NCI-H1436 treated with DMSO at 0.1 percent for 48 hours (cell line): ENCODE data around the gene SBNO2.
"Not testable (repeated sequence)": the region's sequence is repeated elsewhere in the genome, so short reads cannot be mapped to it uniquely, and the experiment has no call there.

Experiments
- DNase-seq: peaks from one replicate; lab custom pipeline; 2025; lab: John Stamatoyannopoulos, UW

SBNO2 gene

DNA sequence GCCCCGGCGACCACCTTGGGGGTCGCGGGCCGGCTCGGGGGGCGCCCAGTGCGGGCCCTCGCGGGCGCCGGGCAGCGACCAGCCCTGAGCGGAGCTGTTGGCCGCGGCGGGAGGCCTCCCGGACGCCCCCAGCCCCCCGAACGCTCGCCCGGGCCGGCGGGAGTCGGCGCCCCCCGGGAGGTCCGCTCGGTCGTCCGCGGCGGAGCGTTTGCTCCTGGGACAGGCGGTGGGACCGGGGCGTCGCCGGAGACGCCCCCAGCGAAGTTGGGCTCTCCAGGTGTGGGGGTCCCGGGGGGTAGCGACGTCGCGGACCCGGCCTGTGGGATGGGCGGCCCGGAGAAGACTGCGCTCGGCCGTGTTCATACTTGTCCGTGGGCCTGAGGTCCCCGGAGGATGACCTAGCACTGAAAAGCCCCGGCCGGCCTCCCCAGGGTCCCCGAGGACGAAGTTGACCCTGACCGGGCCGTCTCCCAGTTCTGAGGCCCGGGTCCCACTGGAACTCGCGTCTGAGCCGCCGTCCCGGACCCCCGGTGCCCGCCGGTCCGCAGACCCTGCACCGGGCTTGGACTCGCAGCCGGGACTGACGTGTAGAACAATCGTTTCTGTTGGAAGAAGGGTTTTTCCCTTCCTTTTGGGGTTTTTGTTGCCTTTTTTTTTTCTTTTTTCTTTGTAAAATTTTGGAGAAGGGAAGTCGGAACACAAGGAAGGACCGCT, 32.2 kb upstream of the SBNO2 start:
- no peak for DNase-seq

DNA sequence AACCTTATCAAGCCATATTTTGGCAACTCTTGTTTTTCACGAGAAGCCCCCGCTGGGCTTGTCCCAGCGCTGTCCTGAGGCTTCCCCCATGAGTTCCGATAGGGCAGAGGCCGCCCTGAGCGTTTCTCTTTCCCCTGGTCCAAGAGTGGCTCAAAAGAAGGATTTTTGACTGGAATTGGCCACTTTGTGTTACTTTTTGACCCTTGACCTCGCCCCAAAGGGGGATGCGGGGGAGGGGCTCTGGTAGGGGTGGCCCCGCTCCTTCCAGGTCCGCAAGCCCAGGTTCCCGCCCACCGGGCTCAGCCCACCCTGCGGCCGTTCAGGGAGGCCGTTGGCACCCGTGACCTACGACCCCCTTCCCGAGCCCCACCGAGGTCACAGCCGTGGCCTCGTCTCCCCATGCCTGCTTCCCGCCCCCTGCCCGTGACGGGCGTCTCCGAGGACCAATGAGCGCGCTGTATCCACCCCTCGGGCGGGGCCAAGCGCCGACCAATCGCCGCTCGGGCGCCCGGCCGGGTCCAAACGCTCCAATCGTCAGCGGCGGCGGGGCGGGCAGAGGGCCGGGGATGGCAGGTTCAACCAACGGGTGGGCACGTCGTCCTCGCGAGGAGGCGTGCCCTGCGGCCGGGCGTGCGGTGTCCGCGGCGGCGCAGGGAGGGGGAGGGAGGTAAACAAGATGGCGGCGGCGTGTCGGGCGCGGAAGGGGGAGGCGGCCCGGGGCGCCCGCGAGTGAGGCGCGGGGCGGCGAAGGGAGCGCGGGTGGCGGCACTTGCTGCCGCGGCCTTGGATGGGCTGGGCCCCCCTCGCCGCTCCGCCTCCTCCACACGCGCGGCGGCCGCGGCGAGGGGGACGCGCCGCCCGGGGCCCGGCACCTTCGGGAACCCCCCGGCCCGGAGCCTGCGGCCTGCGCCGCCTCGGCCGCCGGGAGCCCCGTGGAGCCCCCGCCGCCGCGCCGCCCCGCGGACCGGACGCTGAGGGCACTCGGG, 31.3 kb upstream of the SBNO2 start, which contains the start of gene STK11:
TSS of gene STK11 (plus strand) at position 665 of the 986 bp plus-strand sequence. CDS start 1,136 bp downstream, outside the sequence.
- peak; percentile 81 for DNase-seq

DNA sequence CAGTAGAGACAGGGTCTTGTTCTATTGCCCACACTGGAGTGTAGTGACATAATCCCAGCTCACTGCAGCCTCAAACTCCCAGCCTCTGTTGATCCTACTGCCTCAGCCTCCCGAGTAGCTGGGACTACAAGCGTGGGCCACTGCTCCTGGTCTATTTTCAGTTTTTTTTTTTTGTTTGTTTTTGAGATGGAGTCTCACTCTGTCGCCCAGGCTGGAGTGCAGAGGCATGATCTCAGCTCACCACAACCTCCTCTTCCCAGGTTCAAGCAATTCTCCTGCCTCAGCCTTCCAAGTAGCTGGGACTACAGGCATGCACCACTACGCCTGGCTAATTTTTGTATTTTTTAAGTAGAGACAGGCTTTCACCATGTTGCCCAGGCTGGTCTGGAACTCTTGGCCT, 26.5 kb upstream of the SBNO2 start:
- not testable (repeated sequence) for DNase-seq

DNA sequence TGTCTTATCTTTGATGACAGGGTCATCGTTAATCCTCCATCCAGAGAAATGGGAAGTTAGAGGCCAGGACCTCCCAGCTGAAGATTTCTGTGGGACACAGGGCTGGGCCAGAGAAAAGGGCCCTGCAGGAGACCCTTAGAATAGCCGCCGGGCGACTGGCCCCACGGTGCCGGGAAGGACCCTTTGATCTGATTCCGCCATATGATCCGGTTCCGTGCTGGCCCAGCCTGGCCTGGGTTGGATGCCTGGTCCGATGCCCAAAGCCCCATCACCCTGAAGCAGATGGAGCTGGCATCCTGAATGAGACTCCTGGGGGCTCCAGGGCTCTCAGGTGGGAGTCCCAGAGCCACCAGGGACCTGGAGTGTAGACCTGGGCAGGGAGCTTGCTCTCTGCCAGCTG, 25.5 kb upstream of the SBNO2 start:
- no peak for DNase-seq

DNA sequence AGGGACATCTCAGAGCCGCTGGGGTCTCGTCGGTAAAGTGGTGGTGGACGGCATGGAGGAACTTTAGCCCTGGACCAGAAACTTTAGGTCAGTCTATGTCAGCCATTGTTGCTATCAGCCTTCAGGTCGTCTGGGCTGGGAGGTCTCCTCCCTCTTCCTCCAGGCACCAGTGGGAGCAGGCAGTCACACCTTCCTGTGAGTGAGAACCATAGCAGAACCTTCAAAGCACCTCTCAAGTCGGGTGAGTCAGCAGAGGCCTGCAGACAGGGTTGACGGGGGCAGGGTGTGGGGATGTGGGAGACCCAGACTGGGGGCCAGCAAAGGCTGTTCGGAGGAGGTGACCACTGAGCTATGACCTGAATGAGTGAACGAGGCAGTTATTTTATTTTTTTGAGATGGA, 15.4 kb upstream of the SBNO2 start:
- no peak for DNase-seq

DNA sequence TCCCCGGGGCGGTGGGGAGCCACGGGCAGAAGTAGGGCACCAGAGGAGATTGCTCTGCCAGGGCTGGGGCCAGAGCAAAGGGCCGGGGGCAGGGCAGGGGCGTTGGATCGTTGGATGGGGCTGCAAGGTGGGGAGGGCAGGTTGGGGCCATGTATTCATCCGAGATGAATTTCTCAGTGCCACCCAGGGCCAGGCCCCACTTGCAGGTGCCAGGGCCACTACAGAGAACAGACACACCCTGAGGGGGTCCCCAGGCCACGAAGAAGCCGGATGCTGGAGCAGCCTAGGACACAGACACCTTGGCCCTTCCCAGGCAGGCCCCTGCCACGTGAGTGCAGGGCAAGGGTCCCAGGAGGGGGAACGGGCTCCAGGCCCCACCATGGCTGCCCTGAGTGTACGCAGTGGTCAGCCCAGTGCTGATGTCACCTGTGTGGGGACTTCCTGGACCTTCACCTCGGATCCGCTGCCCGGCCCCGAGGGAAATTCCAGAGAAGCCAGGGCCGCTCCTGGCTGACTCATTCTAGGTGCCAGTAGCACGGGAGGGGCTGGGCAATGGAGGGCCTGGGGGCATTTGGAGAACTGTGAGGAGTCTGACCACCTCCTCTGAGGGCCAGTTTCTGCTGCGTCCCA, 9.6 kb upstream of the SBNO2 start:
- no peak for DNase-seq

DNA sequence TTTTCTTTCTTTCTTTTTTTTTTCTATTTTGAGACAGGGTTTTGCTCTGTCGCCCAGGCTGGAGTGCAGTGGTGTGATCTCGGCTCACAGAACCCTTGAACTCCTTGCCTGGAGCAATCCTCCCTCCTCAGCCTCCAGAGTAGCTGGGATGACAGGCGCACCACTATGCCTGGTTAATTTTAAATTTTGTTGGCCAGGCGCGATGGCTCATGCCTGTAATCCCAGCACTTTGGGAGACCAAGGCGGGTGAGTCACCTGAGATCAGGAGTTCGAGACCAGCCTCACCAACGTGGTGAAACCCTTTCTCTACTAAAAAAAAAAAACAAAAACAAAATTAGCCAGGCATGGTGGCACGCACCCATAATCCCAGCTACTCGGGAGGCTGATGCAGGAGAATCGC, 8.7 kb upstream of the SBNO2 start:
- no peak for DNase-seq

DNA sequence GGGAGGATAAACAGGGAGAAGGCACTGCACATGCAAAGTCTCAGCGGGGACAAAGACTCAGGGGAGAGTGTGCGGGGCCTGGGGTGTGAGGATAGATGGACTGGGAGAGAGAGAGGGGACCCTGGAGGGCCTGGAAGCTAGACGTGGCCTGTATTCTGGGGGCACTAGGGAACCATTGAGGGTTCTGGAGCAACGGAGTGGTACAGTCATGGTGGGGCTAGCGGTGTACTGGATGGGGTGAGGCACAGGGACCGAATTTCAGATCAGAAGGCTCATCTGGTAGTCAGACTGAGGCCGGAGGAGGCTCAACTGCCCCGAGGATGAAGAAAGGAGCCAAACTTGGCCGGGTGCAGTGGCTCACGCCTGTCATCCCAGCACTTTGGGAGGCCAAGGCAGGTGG, 8.0 kb upstream of the SBNO2 start:
- DNase-seq, result no peak

DNA sequence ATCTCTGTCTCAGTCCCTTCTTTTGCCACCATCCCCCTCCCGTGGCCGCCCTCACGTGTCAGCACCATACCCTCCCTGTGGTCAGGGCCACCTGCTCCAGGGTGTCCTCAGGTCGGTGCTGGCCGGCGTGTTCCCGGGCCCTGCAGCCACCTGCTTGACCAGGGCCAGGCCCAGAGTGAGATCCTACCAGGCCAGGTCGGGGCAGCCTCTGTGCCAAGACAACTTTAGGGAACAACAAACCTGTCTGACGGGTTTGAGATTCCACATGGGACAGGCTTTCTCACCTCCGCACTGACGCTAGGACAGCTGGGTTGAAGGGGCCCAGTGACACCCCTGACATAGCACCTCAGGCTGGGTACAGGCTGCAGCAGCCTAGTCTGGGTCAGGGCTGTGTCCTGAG, 7.5 kb upstream of the SBNO2 start:
- DNase-seq, result no peak

DNA sequence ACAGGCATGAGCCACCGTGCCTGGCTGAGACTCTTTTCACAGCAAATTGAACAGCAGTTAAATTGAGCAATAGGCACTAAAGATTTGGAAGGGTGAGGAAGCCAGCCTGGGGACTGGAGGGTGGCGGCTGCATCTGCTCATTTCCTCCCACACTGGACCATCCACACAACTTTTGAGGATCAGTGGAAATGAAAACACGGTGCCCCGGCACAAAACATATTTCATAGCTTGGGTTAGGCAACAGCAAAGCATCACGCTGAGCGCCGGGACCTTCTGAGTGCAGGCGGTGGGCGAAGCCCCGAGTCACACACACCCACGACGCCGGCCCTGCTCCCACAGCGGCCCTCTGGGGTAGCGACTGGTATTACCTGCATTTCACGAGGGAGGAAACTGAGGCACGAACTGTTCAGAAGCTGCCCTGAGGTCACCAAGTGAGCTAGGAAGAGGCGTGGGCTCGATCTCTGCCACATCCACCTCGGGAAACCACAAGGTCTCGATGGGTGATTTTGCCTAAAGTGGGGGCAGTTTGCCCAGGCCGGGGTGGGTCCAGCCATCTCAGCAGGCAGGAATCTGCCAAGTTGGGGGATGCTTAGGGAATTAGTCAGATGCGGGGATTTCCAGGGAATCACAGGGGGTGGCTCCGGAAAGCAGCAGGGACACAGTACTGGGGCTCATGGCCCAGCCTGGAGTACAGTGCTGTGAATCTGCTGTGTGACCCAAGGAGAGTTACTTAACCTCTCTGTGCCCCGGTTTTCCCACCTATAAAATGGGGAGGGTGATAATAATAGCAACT, 3.5 kb upstream of the SBNO2 start:
- no peak for DNase-seq

DNA sequence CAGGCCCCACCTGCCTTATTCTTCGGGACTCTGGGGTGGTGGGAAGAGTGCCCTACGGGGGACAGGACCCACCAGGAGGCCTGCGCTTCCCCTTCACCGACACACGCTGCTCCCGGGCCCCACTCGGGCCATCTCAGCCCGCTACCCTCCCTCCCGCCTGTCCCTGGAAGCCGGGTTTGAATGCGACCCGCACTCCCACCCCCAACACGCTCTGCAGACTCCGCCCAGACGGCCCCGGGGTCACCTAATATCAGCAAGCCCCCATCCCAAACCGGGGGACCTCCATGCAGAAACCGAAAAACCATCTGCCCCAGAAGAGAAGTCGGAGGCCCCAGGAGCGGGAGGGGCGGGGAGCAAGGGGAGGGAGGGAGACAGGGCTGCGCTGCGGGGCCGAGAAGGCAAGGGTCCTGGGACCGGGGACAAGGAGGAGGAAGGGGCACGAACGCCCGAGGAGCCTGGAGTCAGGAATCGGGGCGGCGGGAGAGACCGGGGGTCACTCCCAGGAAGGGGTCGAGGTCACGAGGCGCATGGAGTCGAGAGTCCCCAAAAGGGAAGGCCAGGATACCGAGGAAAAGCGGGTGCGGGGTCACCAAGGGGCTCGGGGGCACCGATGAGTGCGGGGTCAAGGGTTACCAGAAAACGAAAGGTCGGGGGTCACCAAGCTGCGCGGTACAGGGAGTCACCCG, 766 bp downstream of the SBNO2 start:
- DNase-seq, result no peak

DNA sequence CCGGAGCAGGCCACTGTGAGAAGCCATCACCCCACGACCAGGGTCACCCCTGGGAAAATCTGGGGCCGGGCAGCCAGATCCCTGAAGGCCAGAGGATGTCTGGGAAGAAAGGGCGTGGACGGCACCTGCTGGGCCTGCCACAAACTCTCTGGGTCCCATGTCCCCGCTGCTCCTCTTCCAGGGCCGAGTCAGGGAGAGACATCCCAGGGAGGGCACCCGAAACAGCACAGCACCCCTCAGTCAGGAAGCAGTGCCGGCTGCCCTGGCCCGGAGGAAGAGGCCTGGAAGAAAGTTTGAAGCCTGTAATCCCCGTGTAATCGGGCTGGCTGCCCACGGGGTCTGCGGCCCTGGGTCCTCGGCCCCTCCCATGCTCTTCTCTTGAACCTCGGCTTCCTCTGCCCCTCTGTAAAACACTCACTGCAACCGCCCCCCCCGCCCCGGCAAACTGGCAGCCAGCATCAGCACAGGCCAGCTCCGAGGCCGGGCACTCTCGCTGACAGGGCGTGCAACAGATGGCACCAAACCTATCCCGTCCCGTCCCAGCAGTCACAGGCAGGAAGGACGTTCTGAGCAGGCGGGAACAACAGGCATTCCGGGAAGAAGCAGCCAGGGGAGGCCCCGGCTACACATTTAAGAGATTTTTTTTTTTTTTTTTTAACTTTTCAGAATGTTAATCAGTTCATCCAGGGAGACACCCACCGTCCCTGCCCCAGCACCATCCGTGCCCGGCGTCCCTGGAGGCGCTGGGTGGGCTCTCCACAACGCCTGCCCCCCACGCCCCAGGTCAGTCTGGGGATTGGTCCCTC, 1.5 kb downstream of the SBNO2 start:
- no peak for DNase-seq

DNA sequence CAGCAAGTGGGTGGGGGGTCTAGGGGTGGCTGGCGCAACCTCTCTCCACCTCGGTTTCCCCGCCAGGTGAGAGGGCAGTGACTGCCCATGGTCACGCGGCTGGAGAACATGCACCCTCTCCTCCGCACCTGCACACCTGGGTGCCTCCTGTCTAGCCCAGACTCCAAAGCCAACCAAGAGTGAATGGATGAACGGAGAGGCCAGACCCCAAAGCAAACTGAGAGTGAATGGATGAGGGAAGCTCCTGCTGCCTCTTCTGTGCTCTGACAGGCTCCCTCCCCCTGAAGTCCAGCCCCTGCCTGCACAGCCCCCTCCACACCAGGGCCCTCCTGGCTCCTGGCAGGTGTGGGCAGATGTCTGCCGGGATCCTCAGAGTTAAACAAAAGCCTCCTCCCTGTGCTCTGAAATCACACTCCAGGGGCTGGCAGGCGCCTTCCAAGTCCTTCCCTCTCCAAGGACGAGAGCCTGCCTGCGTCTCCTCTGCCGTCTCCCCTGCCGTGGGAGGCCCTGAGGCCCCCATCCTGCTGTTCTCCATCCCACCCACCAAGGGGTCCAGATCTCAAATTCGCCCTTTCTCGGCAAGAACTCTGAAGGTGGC, 2.2 kb downstream of the SBNO2 start:
- no peak for DNase-seq

DNA sequence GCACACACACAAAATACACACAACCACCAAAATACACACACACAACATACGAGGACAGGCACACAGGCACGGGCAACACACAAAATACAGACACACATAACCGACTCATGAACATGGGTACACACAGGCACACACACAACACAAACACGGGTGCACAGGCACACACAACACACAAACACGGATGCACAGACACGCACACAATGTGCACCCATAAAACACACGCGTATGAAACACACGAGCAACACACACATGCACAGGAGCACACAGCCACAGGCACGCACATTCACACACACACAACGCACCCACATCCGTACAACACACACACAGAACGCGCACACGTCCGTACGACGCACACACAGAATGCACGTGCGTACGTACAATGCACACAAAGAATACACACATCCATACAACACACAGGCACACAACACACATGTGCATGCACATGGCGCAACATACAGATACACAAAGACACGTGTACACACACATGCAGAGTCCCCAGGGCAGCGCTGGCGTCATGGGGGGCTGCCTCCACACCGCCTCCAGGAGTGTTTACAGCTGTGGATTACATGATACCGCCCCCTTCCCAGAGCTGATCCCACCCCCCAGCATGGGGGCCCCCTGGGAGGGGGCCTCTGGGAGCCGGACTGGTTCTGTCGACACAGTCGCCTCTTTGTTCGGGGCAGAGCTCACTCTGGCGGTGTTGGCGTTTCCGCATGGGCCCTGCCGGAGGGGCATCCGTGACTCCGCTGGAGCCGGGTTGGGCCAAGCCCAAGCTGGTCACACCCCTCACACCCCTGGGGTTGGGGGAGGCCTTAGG, 2.9 kb downstream of the SBNO2 start:
- no peak for DNase-seq

DNA sequence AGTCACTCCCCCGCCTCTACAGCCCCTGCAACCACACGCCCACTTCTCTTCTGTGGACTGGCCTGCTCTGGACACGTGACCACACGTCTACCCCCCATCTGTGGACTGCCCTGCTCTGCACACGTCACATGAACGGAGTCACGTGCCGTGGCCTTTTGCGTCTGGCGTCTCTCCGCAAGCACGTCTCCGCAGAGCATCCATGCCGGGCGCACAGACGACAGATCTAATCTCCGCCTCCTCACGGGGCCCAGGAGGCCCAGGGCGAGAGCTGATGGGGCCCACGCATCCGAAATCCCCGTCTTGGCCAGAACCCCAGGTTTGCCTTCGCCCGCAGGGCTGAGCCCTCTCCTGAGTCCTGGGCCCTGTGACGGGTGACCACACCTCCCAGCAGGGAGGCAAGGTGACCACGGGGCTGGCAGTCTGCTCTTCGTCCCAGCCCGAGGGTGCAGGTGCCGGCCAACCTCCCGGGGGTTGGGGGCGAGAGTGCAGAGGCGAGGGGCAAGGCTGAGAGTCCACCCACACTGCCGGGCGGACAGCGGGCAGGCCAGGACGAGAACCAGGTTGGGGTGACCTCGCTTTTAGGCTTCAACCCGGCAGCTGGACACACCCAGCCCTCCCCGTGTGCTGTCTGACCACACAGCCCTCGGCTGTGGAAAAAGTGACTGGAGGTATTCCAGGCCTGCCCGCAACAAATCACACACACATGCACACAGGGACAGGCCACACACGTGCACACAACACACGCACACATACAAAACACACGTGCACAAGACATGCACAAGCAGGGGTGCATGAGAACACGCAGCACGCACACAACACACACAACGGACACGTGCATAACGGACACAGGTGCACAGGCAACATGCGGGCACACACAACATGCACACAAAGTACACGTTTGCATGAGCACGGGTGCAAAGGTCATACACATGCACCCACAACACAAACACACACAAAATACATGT, 3.9 kb downstream of the SBNO2 start:
- DNase-seq, result no peak

DNA sequence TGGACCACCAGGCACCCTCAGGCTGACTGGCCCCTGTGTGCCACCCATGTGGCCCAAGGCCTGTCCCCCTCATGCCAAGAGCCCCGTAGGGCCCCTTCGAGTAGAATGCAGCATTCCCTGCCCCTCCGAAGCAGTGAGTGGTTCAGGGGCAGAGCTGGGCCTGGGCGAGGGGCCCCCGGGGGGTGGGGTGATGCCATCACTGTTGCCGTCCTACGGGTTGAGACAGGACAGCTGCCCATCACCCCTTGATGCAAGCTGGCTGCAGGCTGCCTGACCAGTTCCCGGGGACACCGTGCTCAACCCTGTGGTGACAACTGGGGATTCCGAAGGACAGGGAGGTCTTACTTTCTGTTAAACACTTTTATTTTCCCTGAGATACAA, 4.7 kb downstream of the SBNO2 start:
- DNase-seq, result no peak

DNA sequence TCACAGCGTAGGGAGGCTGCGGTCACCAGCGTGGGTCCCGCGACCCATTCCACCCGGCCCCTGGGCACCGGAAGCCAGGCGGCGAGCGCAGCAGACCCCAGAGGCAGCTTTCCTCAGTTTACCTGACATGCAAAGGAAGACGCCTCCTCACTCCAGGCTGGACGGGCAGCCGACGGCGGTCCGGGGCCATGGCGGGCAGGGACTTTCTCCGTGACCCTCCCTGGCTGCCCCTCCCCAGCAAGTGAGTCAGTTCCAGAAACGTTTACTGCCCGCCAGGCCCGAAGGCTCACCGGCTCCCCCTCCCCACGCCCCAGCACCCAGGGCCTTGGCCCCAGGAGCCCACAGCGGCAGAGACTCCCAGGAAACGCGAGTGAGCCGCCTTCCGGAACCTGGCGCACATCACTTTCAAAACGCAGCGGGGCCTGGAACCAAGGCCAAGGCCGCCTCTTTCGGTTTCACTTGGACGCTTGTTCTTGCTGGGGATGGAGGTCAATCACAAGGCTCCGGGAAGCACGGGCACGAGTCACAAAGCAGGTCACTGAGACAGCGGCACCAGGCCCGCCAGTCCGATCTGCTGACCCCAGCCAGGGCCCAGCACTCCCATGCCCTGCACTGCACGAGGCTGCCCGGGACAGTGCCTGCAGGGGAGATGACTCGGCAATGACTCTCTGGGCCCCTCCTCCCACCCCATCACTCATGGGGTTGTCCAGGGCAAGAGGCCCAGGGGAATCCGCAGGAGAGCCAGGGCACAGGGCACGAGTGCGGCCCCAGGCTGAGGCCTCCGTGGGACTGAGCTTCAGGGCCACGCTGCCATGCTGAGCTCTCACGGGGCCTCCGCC, 5.3 kb downstream of the SBNO2 start:
- DNase-seq, result no peak
